GM23338 (cell line): ENCODE results near the gene CSRNP3.

ENCODE experiments used
- EZH2 ChIP-seq: fragments of 200-600 bp; sonication (generic); IDR thresholded peaks from one replicate; pipeline ENCODE4 v1.8.0; 2017; ENCODE audit warnings: antibody characterized with exemption, mild to moderate bottlenecking, low read depth; ENCODE audit not compliant: unreplicated experiment
- EZH2phosphoT487 ChIP-seq: fragments of 200-600 bp; sonication (generic); IDR thresholded peaks from one replicate; pipeline ENCODE4 v1.8.1; 2018; ENCODE audit warnings: antibody characterized with exemption; ENCODE audit not compliant: unreplicated experiment
- POLR2AphosphoS5 ChIP-seq: IDR thresholded peaks from 2 replicates; pipeline ENCODE4 v1.6.1; 2016; ENCODE audit warnings: antibody characterized with exemption, low read depth
- REST ChIP-seq: IDR thresholded peaks from one replicate; pipeline ENCODE4 v1.6.1; 2018; ENCODE audit warnings: antibody characterized with exemption; ENCODE audit not compliant: unreplicated experiment
- TF ChIP-seq, protein P1 (sequence below), 2 experiments: fragments of 200-600 bp in 1 of 2; sonication (generic) in 1 of 2; conservative IDR thresholded peaks; 2 replicates each; pipeline versions ENCODE4 v1.5.1 to v1.6.1; 2016 to 2017; ENCODE audit warnings: antibody characterized with exemption in 2 of 2, low read depth in 2 of 2, mild to moderate bottlenecking in 2 of 2, moderate library complexity in 1 of 2
- TF ChIP-seq, protein P2 (sequence below): IDR thresholded peaks from 2 replicates; pipeline ENCODE4 v1.6.1; 2016; ENCODE audit warnings: antibody characterized with exemption

DNA sequence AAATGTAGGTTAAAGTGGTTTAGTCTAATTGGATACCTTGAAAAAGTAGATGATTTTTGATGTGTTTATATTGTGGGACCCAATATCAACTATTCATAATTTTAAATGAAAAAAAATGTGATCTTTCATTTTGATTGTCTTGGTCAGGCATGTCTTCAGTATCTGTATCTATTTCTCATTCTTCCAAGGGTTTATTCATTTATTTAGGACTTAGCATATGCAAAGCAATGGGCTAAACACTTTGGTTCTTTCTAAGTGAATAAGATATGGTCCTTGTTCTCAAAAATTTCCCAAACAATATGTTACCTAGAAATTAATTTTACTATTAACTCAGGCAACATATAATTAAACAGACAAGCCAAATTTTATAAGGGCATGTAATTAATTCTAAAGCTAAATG, 49.1 kb downstream of the CSRNP3 start:
- TF ChIP-seq, protein P1, sequence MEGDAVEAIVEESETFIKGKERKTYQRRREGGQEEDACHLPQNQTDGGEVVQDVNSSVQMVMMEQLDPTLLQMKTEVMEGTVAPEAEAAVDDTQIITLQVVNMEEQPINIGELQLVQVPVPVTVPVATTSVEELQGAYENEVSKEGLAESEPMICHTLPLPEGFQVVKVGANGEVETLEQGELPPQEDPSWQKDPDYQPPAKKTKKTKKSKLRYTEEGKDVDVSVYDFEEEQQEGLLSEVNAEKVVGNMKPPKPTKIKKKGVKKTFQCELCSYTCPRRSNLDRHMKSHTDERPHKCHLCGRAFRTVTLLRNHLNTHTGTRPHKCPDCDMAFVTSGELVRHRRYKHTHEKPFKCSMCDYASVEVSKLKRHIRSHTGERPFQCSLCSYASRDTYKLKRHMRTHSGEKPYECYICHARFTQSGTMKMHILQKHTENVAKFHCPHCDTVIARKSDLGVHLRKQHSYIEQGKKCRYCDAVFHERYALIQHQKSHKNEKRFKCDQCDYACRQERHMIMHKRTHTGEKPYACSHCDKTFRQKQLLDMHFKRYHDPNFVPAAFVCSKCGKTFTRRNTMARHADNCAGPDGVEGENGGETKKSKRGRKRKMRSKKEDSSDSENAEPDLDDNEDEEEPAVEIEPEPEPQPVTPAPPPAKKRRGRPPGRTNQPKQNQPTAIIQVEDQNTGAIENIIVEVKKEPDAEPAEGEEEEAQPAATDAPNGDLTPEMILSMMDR (conservative IDR thresholded peaks at IDR 0.05; ENCODE audit: low read depth in 2 of 2): no peak
- TF ChIP-seq POLR2AphosphoS5 (no peak), REST (no peak), EZH2phosphoT487 (no peak), EZH2 (no peak)
- TF ChIP-seq, protein P2, sequence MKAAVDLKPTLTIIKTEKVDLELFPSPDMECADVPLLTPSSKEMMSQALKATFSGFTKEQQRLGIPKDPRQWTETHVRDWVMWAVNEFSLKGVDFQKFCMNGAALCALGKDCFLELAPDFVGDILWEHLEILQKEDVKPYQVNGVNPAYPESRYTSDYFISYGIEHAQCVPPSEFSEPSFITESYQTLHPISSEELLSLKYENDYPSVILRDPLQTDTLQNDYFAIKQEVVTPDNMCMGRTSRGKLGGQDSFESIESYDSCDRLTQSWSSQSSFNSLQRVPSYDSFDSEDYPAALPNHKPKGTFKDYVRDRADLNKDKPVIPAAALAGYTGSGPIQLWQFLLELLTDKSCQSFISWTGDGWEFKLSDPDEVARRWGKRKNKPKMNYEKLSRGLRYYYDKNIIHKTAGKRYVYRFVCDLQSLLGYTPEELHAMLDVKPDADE: no peak
